ENCODE data around the gene MIA3. TPM values are rescaled to one million over a fixed set of nuclear protein-coding genes. Genes with fewer than 3 reads are reported as not detected.

MIA3 gene
- total RNA-seq, 1 experiment from 2014 or later = 34.7 TPM

Other genes with a start within 250 kb of the MIA3 start
- 5.8 and 10.4 TPM in 2 replicates for gene HHIPL2, start 70.0 kb upstream of the MIA3 start, total RNA-seq (2014; rRNA removed; shearing (Covaris generic))
- gene TAF1A, start 28.2 kb upstream of the MIA3 start, total RNA-seq (2014; rRNA removed; shearing (Covaris generic)) = 20.6 and 29.2 TPM in 2 replicates
- 50.1 and 62.1 TPM in 2 replicates for gene AIDA, start 94.4 kb downstream of the MIA3 start, total RNA-seq (2014; rRNA removed; shearing (Covaris generic))
- 140 and 141 TPM in 2 replicates for gene BROX, start 94.5 kb downstream of the MIA3 start, total RNA-seq (2014; rRNA removed; shearing (Covaris generic))
- gene FAM177B, start 119.1 kb downstream of the MIA3 start, total RNA-seq (2014; rRNA removed; shearing (Covaris generic)) = not detected in 2 replicates
- gene DISP1, start 196.9 kb downstream of the MIA3 start, total RNA-seq (2014; rRNA removed; shearing (Covaris generic)) = 3.3 and 5.0 TPM in 2 replicates

Measured in A172 (cell line).